SH-SY5Y (cell line): ENCODE measurements around the gene SLC25A38.

ENCODE experiments used
- GATA2 ChIP-seq: IDR thresholded peaks from 2 replicates; pipeline ENCODE4 v1.6.1; 2011; ENCODE audit warnings: mild to moderate bottlenecking, low read depth, low read length
- GATA3 ChIP-seq: IDR thresholded peaks from 2 replicates; pipeline ENCODE4 v1.6.1; 2011; ENCODE audit warnings: low read depth, mild to moderate bottlenecking, low read length, moderate library complexity

- TF ChIP-seq GATA2, result no peak
- no peak for TF ChIP-seq GATA3
Measured at GRCh38 chr3:39443530-39443929, 60.4 kb downstream of the SLC25A38 start.
